Naive thymus-derived CD8-positive, alpha-beta T cell (primary cell): ENCODE measurements around the gene KCNF1. TPM values are rescaled to one million over a fixed set of nuclear protein-coding genes. Genes with fewer than 3 reads are reported as not detected.

Experiments
- ATAC-seq, 2 donors: fragments of 150-1000 bp; cut with Tn5 transposase in 1 of 2; sonication (Bioruptor Pico), chemical (Tn5 transposase) in 1 of 2; 1 replicate in 1 of 2; 2 replicates in 1 of 2; pipeline ENCODE4 v1.10.0; 2021; ENCODE audit warnings: mild to moderate bottlenecking in 2 of 2, moderate library complexity in 2 of 2
- POLR2A ChIA-PET: fragments of 350-600 bp; sonication (Branson Sonifier 250); formaldehyde crosslinking; loops from one replicate; lab custom pipeline; 2021; ENCODE audit warnings: antibody characterized with exemption; lab: Charles Lee
- DNase-seq, 10 donors: peaks; one replicate each; pipeline versions ENCODE4 v3.0.0 to v3.0.0-alpha.2; 2020 to 2022
- H3K27ac Mint-ChIP-seq, 10 donors: one replicate each; pipeline ENCODE4 v1.8.0; 2020 to 2022; ENCODE audit warnings: mild to moderate bottlenecking in 10 of 10, mixed read lengths in 10 of 10, moderate library complexity in 4 of 10, inconsistent platforms in 1 of 10
- H3K27me3 Mint-ChIP-seq, 5 donors: one replicate each; pipeline ENCODE4 v1.8.0; 2021 to 2022; ENCODE audit warnings: mixed read lengths in 5 of 5
- H3K36me3 Mint-ChIP-seq, 3 donors: one replicate each; pipeline ENCODE4 v1.8.0; 2020 to 2022; ENCODE audit warnings: mixed read lengths in 3 of 3, mild to moderate bottlenecking in 2 of 3, inconsistent platforms in 1 of 3
- H3K4me1 Mint-ChIP-seq, 4 donors: one replicate each; pipeline ENCODE4 v1.8.0; 2021 to 2022; ENCODE audit warnings: mixed read lengths in 4 of 4
- H3K4me3 Mint-ChIP-seq, 10 donors: one replicate each; pipeline ENCODE4 v1.8.0; 2020 to 2022; ENCODE audit warnings: mild to moderate bottlenecking in 10 of 10, mixed read lengths in 10 of 10, moderate library complexity in 6 of 10, inconsistent platforms in 1 of 10
- H3K9me3 Mint-ChIP-seq, 9 donors: one replicate each; pipeline ENCODE4 v1.8.0; 2020 to 2022; ENCODE audit warnings: mixed read lengths in 9 of 9, mild to moderate bottlenecking in 3 of 9, inconsistent platforms in 1 of 9, moderate library complexity in 1 of 9
- polyA plus RNA-seq, 3 donors: library from polyadenylated mRNA; unstranded; fragments of 300-500 nt; fragmentation: Illumina TruSeq; gene quantifications; one replicate each; pipeline ENCODE4 v1.2.3, GENCODE V29; 2021
- total RNA-seq, 8 experiments: library from RNA in 2 of 8; stranded (reverse) in 2 of 8; gene quantifications; one replicate each; pipeline ENCODE4 v1.2.3 and lab custom pipeline; 2021 to 2026

KCNF1 gene
- total and polyA plus RNA-seq, 5 experiments from 2014 or later, result not detected

- no peaks in the 10 kb centered on the region for H3K36me3 Mint-ChIP-seq
- no peak for DNase-seq
- no peak overlapping the region for H3K27ac Mint-ChIP-seq
- H3K9me3 Mint-ChIP-seq, result peaks cover 0 to 4% (median 0%) of the 10 kb centered on the region in 9 donors
- no peak for ATAC-seq
- no peak overlapping the region for H3K4me3 Mint-ChIP-seq
- peaks cover 9 to 58% (median 29%) of the 10 kb centered on the region in 5 donors for H3K27me3 Mint-ChIP-seq
- H3K4me1 Mint-ChIP-seq, result no peaks in the 10 kb centered on the region
- POLR2A ChIA-PET, result no interaction called here
Measured at GRCh38 chr2:10960606-10961489, 49.1 kb downstream of the KCNF1 start.

DNA sequence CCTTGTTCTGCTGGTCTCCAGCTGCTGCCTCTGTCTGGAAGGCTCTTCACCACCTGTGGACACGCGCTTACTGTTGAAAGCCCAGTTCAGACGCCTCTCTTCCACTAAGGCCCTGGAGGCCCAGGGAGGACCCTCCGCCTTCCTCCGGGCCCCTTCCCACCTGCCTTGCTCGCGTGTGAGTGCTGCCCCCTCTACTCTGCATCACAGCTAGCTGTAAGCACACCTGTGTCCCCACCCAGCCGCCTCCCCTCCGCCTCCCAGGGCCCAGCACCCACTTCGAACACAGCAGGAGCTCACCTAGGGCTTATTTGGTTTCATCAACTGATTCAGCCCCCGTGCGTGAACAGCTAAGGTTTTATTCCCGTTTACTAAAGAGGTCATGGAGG lies 49.7 kb downstream of the KCNF1 start:
- peaks cover 0 to under 1% (median 0%) of the 10 kb centered on the region in 9 donors for H3K9me3 Mint-ChIP-seq
- H3K27ac Mint-ChIP-seq, result no peak overlapping the region
- H3K4me1 Mint-ChIP-seq, result no peaks in the 10 kb centered on the region
- POLR2A ChIA-PET, result no interaction called here
- ATAC-seq (no peak), DNase-seq (no peak)
- H3K27me3 Mint-ChIP-seq, result peaks cover 9 to 52% (median 26%) of the 10 kb centered on the region in 5 donors
- no peaks in the 10 kb centered on the region for H3K36me3 Mint-ChIP-seq
- H3K4me3 Mint-ChIP-seq, result no peak overlapping the region

GRCh38 chr2:10962004-10962403 lies 50.3 kb downstream of the KCNF1 start:
- Mint-ChIP-seq H3K4me1 (no peaks in the 10 kb centered on the region), H3K4me3 (no peak overlapping the region), H3K36me3 (no peaks in the 10 kb centered on the region), H3K27me3 (peaks cover 9 to 52% (median 24%) of the 10 kb centered on the region in 5 donors), H3K9me3 (no peaks in the 10 kb centered on the region), H3K27ac (no peak overlapping the region)
- ATAC-seq (no peak), DNase-seq (no peak)
- POLR2A ChIA-PET, result no interaction called here

DNA sequence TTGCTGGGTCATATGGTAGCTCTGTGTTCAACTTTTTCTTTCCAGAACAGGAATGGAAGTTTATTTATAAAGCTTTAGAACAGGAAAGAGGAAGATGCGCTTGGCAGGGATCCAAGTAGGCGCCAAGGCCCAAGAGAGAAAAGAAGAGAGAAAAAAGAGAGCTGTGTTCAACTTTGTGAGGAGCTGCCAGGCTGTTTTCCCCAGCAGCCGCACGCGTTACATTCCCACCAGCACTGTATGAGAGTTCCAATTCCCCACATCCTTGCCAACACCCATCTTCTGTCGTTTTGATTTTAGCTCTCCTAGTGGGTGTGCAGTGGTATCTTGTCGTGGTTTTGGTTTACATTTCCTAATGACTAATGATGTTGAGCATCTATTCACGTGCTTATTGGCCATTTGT lies 51.4 kb downstream of the KCNF1 start:
- Mint-ChIP-seq H3K4me3 (no peak overlapping the region), H3K27me3 (peaks cover 6 to 50% (median 18%) of the 10 kb centered on the region in 5 donors), H3K36me3 (no peaks in the 10 kb centered on the region), H3K27ac (no peak overlapping the region), H3K4me1 (no peaks in the 10 kb centered on the region), H3K9me3 (no peaks in the 10 kb centered on the region)
- ATAC-seq (no peak), DNase-seq (no peak)
- POLR2A ChIA-PET, result no interaction called here

Other genes starting within 250 kb of the KCNF1 start
- gene NOL10, start 222.0 kb upstream of the KCNF1 start, total RNA-seq, result 10 to 100 TPM; 19.2 to 19.7 TPM
- 10 to 100 TPM; 15.0 to 20.9 (median 19.0) TPM for gene NOL10, start 222.0 kb upstream of the KCNF1 start, polyA plus RNA-seq
- gene ATP6V1C2, start 190.3 kb upstream of the KCNF1 start, total RNA-seq, result under 1 TPM in 1 of 2 experiments, not detected in 1; 0.47 TPM
- under 1 TPM in 2 of 3 donors, not detected in 1; 0.11 to 0.19 TPM for gene ATP6V1C2, start 190.3 kb upstream of the KCNF1 start, polyA plus RNA-seq
- gene PDIA6, start 99.1 kb upstream of the KCNF1 start, total RNA-seq, result 10 to 100 TPM; 30.9 to 34.7 TPM
- gene PDIA6, start 99.1 kb upstream of the KCNF1 start, polyA plus RNA-seq, result 100 to 1,000 TPM in 1 of 3 donors, 10 to 100 TPM in 2; 64.1 to 126 (median 99.2) TPM
- gene SLC66A3, start 243.5 kb downstream of the KCNF1 start, total RNA-seq, result 10 to 100 TPM; 18.2 to 19.3 TPM
- 10 to 100 TPM; 37.0 to 65.6 (median 37.1) TPM for gene SLC66A3, start 243.5 kb downstream of the KCNF1 start, polyA plus RNA-seq